GM12892 (cell line): ENCODE measurements around the gene MPZL1.

Source experiments
- POLR2A ChIP-seq: IDR thresholded peaks from 2 replicates; pipeline ENCODE4 v1.6.1; 2011; ENCODE audit warnings: low read depth, low read length, control low read depth
- TAF1 ChIP-seq: IDR thresholded peaks from 2 replicates; pipeline ENCODE4 v1.6.1; 2011; ENCODE audit warnings: low read depth, mild to moderate bottlenecking, control low read depth, low read length, borderline replicate concordance

- no peak for TF ChIP-seq POLR2A
- no peak for TF ChIP-seq TAF1
Observed at GRCh38 chr1:167773516-167773915, 51.7 kb downstream of the MPZL1 start.
